ENCODE measurements around the gene SPTLC2. TPM values are rescaled to one million over a fixed set of nuclear protein-coding genes. Genes with fewer than 3 reads are reported as not detected.

SPTLC2 gene
- total and polyA plus RNA-seq, 2 experiments from 2014 or later = 33.6 to 34.2 TPM

DNA sequence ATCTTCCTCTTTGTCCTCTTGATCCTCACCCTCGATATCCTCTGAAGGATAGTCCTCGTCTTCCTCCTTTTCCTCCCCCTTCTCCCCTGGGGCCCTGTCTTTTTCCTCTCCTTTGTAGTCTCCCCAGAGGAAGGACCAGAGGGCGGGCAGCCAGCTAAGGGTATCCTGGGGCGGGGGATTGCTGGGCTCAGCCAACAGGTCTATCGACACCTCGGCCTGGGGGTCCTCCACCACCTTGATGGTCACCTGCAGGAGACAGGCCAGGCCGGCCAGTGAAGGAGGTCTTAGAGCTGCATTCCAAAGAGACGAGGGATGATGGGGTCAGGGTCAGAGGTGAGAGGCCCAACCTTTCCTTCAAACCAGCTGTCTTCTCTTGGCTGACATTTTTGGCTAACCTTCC, 134.0 kb downstream of the SPTLC2 start:
- no peaks in the 10 kb centered on the region for H3K9me3 ChIP-seq (ENCODE audit: low read depth)
- no peak overlapping the region for H3K4me3 ChIP-seq
- WGBS (ENCODE audit: low lambda C conversion rate, missing lambda C conversion rate) = 83% methylated on average over 8 of the region's 8 CpGs
- no peak overlapping the region for H3K27ac ChIP-seq
- TF ChIP-seq EZH2phosphoT487 (IDR thresholded peaks at IDR 0.05; ENCODE audit: low read depth, severe bottlenecking, unreplicated experiment) = no peak
- TF ChIP-seq EZH2 (IDR thresholded peaks at IDR 0.05; ENCODE audit: borderline replicate concordance) = no peak
- TF ChIP-seq, protein P1, sequence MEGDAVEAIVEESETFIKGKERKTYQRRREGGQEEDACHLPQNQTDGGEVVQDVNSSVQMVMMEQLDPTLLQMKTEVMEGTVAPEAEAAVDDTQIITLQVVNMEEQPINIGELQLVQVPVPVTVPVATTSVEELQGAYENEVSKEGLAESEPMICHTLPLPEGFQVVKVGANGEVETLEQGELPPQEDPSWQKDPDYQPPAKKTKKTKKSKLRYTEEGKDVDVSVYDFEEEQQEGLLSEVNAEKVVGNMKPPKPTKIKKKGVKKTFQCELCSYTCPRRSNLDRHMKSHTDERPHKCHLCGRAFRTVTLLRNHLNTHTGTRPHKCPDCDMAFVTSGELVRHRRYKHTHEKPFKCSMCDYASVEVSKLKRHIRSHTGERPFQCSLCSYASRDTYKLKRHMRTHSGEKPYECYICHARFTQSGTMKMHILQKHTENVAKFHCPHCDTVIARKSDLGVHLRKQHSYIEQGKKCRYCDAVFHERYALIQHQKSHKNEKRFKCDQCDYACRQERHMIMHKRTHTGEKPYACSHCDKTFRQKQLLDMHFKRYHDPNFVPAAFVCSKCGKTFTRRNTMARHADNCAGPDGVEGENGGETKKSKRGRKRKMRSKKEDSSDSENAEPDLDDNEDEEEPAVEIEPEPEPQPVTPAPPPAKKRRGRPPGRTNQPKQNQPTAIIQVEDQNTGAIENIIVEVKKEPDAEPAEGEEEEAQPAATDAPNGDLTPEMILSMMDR (IDR thresholded peaks at IDR 0.05; ENCODE audit: poor library complexity) = no peak
- no peak overlapping the region for H2AFZ ChIP-seq
- no peak overlapping the region for H3K4me2 ChIP-seq
- H4K20me1 ChIP-seq (ENCODE audit: insufficient read depth, poor library complexity, severe bottlenecking) = no peaks in the 10 kb centered on the region
- H3K9me2 ChIP-seq (replicated peaks; ENCODE audit: insufficient read depth) = no peaks in the 10 kb centered on the region
- no peaks in the 10 kb centered on the region for H3K27me3 ChIP-seq
- DNase-seq (ENCODE audit: low spot score) = no peak
- H3K36me3 ChIP-seq (replicated peaks; ENCODE audit: insufficient read depth, low read depth) = no peaks in the 10 kb centered on the region
- H3K79me2 ChIP-seq = no peaks in the 10 kb centered on the region
- H3K4me1 ChIP-seq (ENCODE audit: insufficient read depth) = no peaks in the 10 kb centered on the region

DNA sequence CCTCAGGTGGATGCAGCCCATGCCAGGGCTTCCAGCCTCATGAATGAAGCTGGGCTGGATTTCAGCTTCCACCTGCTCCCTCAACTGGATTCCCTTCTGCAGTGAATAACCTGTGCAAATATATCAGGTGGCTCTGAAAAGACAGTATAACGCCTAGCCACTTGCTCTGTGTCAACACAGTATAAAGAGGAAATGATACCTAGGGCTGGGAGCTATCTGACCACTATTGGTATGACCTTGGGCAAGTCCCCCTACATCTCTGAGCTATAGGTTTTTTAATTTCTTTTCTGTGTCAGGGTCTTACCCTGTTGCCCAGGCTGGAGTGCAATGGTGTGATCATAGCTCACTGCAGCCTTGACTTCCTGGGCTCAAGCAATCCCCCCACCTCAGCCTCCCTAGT, 137.6 kb downstream of the SPTLC2 start:
- H3K27me3 ChIP-seq = no peaks in the 10 kb centered on the region
- H3K79me2 ChIP-seq = no peaks in the 10 kb centered on the region

DNA sequence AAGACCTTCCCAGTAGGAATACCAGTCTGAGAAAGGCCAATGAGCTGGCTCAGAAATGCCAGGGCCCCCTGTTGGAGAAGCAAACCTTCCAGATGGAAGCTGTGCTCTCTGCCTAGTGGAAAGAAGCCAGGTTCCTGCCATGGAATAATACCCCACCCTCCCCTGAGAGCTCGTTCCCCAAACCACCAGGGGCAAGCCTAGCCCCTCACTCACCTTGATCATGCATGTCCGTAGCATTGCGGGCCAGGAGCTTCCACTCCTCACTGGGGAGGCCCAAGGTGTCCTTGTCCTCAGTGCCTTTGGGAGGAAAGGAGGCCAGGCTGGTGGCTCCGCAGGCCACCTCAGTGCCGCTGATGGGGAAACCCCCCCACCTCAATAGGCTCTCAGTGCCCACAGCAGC, 138.4 kb downstream of the SPTLC2 start:
- 96% methylated on average over 5 of the region's 5 CpGs for WGBS (ENCODE audit: low lambda C conversion rate, missing lambda C conversion rate)
- H3K79me2 ChIP-seq = no peaks in the 10 kb centered on the region
- H3K4me3 ChIP-seq = no peak overlapping the region
- no peaks in the 10 kb centered on the region for H3K9me2 ChIP-seq (replicated peaks; ENCODE audit: insufficient read depth)
- no peak overlapping the region for H3K4me2 ChIP-seq
- no peaks in the 10 kb centered on the region for H3K9me3 ChIP-seq (ENCODE audit: low read depth)
- no peak for DNase-seq (ENCODE audit: low spot score)
- H3K27ac ChIP-seq = no peak overlapping the region
- H3K4me1 ChIP-seq (ENCODE audit: insufficient read depth) = no peaks in the 10 kb centered on the region
- no peak overlapping the region for H2AFZ ChIP-seq
- H3K36me3 ChIP-seq (replicated peaks; ENCODE audit: insufficient read depth, low read depth) = no peaks in the 10 kb centered on the region
- TF ChIP-seq EZH2 (IDR thresholded peaks at IDR 0.05; ENCODE audit: borderline replicate concordance) = no peak
- TF ChIP-seq, protein P1 (IDR thresholded peaks at IDR 0.05; ENCODE audit: poor library complexity) = no peak
- TF ChIP-seq EZH2phosphoT487 (IDR thresholded peaks at IDR 0.05; ENCODE audit: low read depth, severe bottlenecking, unreplicated experiment) = no peak
- H3K27me3 ChIP-seq = no peaks in the 10 kb centered on the region
- no peaks in the 10 kb centered on the region for H4K20me1 ChIP-seq (ENCODE audit: insufficient read depth, poor library complexity, severe bottlenecking)

More for the DNA sequence above, 137.6 kb downstream of the SPTLC2 start:
- Histone ChIP-seq H4K20me1 (ENCODE audit: insufficient read depth, poor library complexity, severe bottlenecking) (no peaks in the 10 kb centered on the region), H3K4me1 (ENCODE audit: insufficient read depth) (no peaks in the 10 kb centered on the region), H3K4me2 (no peak overlapping the region), H3K36me3 (replicated peaks; ENCODE audit: insufficient read depth, low read depth) (no peaks in the 10 kb centered on the region), H3K9me3 (ENCODE audit: low read depth) (no peaks in the 10 kb centered on the region), H2AFZ (no peak overlapping the region), H3K9me2 (replicated peaks; ENCODE audit: insufficient read depth) (no peaks in the 10 kb centered on the region), H3K27ac (no peak overlapping the region), H3K4me3 (no peak overlapping the region)
- TF ChIP-seq EZH2 (IDR thresholded peaks at IDR 0.05; ENCODE audit: borderline replicate concordance) = no peak
- TF ChIP-seq, protein P1 (IDR thresholded peaks at IDR 0.05; ENCODE audit: poor library complexity) = no peak
- no peak for TF ChIP-seq EZH2phosphoT487 (IDR thresholded peaks at IDR 0.05; ENCODE audit: low read depth, severe bottlenecking, unreplicated experiment)
- DNase-seq (ENCODE audit: low spot score) = no peak
- WGBS (ENCODE audit: low lambda C conversion rate, missing lambda C conversion rate) = 76% methylated on average over 1 of the region's 1 CpG
